ENCODE results near the gene PTTG1IP. TPM values are rescaled to one million over a fixed set of nuclear protein-coding genes. Genes with fewer than 3 reads are reported as not detected.
A peak's percentile ranks its signal among the peaks of the same experiment; 100 is the strongest.

The PTTG1IP gene
- total and polyA plus RNA-seq, 10 of the 15 experiments (the other 5 are each of a cell fraction or from before 2014, with no cell fraction given), result 2.4 to 56.4 (median 44.4) TPM

DNA sequence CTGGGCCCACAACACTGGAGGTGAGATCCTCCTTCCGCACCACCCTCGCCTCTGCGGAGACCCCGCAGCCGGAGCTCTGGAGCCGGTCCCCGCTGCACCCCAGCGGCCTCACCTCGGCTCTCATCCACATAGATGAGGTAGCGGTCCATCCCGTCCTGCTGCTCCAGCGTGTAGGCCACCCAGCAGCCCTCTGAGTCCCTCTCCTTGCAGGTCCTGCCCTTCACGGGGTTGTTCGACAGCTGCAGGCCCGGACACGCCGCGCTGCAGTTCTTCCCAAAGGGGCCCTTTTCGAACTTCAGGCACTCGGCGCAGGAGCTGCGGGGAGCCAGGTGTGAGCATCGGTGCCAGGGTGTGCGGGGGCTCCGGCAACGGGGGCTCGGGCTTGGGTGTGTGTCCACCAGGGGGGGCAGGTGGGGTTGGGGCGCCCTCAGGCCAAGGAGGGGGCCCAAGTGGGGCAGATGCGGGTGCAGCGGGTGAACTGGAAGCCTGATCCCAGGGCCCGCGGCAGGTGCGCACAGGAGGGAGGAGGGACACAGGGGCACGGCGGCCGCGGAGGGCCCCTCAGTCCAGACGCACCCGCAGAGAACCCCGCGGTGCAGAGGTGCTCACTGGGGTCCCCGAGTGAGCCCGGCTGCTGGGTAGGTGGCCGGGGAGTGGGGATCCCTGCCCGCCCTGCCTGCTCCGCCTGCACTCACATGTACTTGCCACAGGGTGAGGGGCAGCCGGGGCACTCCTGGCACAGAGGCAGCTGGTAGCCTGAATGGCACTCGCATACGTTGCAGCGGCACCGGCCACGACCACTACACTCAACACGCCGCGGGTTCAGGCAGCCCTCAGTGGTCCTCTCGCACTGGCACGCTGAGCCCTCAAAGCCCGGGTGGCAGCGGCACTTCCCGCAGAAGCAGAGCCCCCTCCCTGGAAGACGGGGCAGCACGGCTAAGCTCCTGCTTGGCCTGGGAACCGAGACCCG lies 15.4 kb upstream of the PTTG1IP start:
- Histone ChIP-seq H3K4me1 (ENCODE audit: control insufficient read depth, insufficient read depth, low read length) (no peaks in the 10 kb centered on the region), H2AFZ (ENCODE audit: control insufficient read depth, low read depth, low read length) (no peak overlapping the region), H3K9ac (ENCODE audit: control insufficient read depth, insufficient read depth, low read length) (no peak overlapping the region), H3K9me3 (replicated peaks; ENCODE audit: control insufficient read depth, insufficient read depth, low read length) (no peaks in the 10 kb centered on the region), H3K36me3 (ENCODE audit: control insufficient read depth in 2 of 2, insufficient read depth in 2 of 2, low read length in 1 of 2) (no peaks in the 10 kb centered on the region; a peak in 2 of 4 replicates), H3K4me2 (ENCODE audit: control insufficient read depth, insufficient read depth) (no peak overlapping the region), H3K4me3 (no peak overlapping the region), H3K79me2 (ENCODE audit: control insufficient read depth, insufficient read depth, low read length) (no peaks in the 10 kb centered on the region), H4K20me1 (ENCODE audit: control insufficient read depth, insufficient read depth) (no peaks in the 10 kb centered on the region), H3K27ac (ENCODE audit: control insufficient read depth, insufficient read depth) (no peak overlapping the region), H3K27me3 (replicated peaks in 1 of 2; ENCODE audit: control insufficient read depth in 2 of 2, insufficient read depth in 2 of 2, low read length in 1 of 2) (no peaks in the 10 kb centered on the region)
- intact Hi-C loops (cut with micrococcal nuclease; ENCODE audit: unreplicated experiment) (no loop called here), in situ Hi-C loops (cut with MboI) (loop anchor here (10.0 kb wide), 1 partner anchor 46 kb away; no protein-coding TSS in a partner anchor)
- RAD21 ChIA-PET (ENCODE audit: unreplicated experiment), result no interaction called here
- FAIRE-seq (no peak), ATAC-seq (no peak), DNase-seq (ENCODE audit: low read depth, low spot score) (no peak)
- TF ChIP-seq BMI1 (IDR thresholded peaks at IDR 0.05; ENCODE audit: borderline replicate concordance) (no peak), ZZZ3 (IDR thresholded peaks at IDR 0.05; ENCODE audit: control insufficient read depth, insufficient read length, low read depth) (no peak), POLR2AphosphoS2 (IDR thresholded peaks at IDR 0.05; ENCODE audit: low read depth, low read length) (no peak), POLR2A (IDR thresholded peaks at IDR 0.05; ENCODE audit: low read depth, low read length) (peak; percentile 28; the same call in 1 of the 2 replicates), ZNF217 (IDR thresholded peaks at IDR 0.05) (no peak), ZSCAN29 (IDR thresholded peaks at IDR 0.05) (no peak), ZNF592 (IDR thresholded peaks at IDR 0.05) (no peak), ATF7 (IDR thresholded peaks at IDR 0.05; ENCODE audit: low read depth) (no peak), LARP7 (IDR thresholded peaks at IDR 0.05) (no peak)
- 96% methylated on average over 54 of the region's 64 CpGs for WGBS (ENCODE audit: insufficient coverage, insufficient replicate concordance, low lambda C conversion rate, missing lambda C conversion rate)
- POLR2A ChIA-PET, result no interaction called here
- SMC1A ChIA-PET (ENCODE audit: uncharacterized antibody, unreplicated experiment), result no interaction called here
- BruUV-seq (replicated peaks), result no TSS peak
- CTCF ChIA-PET, result interaction anchor here (0.9 kb wide), 1 partner anchor 96 kb away, joined by 3 read pairs; no protein-coding TSS in a partner anchor
